Left lung (tissue), 10 donors: ENCODE measurements around the gene MBD3. TPM values are rescaled to one million over a fixed set of nuclear protein-coding genes. Genes with fewer than 3 reads are reported as not detected.

ENCODE experiments used
- ATAC-seq: fragments of 200-7000 bp; cut with Tn5 transposase; one replicate; pipeline ENCODE4 v1.9.1; 2020; ENCODE audit warnings: moderate library complexity
- DNase-seq, 4 donors: peaks; one replicate each; pipeline ENCODE4 v3.0.0-alpha.2; 2013 to 2020
- H3K27ac ChIP-seq, 2 donors: fragments of 200-600 bp; sonication (generic) in 1 of 2; one replicate each; pipeline versions ENCODE4 v1.5.0 to v1.8.0; 2020 to 2021
- H3K27me3 ChIP-seq, 2 donors: fragments of 200-600 bp; sonication (generic) in 1 of 2; one replicate each; pipeline versions ENCODE4 v1.5.0 to v1.8.0; 2020 to 2021
- H3K36me3 ChIP-seq, 2 donors: fragments of 200-600 bp; sonication (generic) in 1 of 2; one replicate each; pipeline versions ENCODE4 v1.5.0 to v1.8.0; 2020 to 2021
- H3K4me1 ChIP-seq, 2 donors: fragments of 200-600 bp; one replicate each; pipeline ENCODE4 v1.8.0; 2021
- H3K4me3 ChIP-seq, 2 donors: fragments of 200-600 bp; sonication (generic) in 1 of 2; one replicate each; pipeline versions ENCODE4 v1.5.0 to v1.8.0; 2020 to 2021; ENCODE audit warnings: mild to moderate bottlenecking in 1 of 2
- H3K9me3 ChIP-seq, 2 donors: fragments of 200-600 bp; sonication (generic) in 1 of 2; one replicate each; pipeline versions ENCODE4 v1.5.0 to v1.8.0; 2020 to 2021
- intact Hi-C, 2 donors: fragments of 100-400 bp; cut with DNase I; formaldehyde crosslinking; loops; one replicate each; pipeline versions ENCODE4 v1.11.2 to v1.14.2; 2022
- polyA plus RNA-seq, 6 donors: library from polyadenylated mRNA; unstranded; fragments of 120-200 nt; gene quantifications; one replicate each; pipeline ENCODE4 v1.2.1, GENCODE V29; 2013; ENCODE audit not compliant: insufficient read length in 6 of 6
- total RNA-seq, 2 donors: library from RNA; stranded (reverse); fragmentation: NEBNext Ultra II Directional; extraction: Animal tissue kit (Norgen Biotek cat#: 25700); gene quantifications; one replicate each; pipeline ENCODE4 v1.2.1, GENCODE V29; 2021
- TF ChIP-seq, protein P1 (sequence below), 2 donors: fragments of 200-600 bp; sonication (generic) in 1 of 2; IDR thresholded peaks; one replicate each; pipeline versions ENCODE4 v1.5.0 to v1.8.0; 2021; ENCODE audit warnings: antibody characterized with exemption in 2 of 2
- donor health status: DM: no; HTN: yes; CAD: no.
- donor health status: DM: no; HTN: no; CAD: no.

The MBD3 gene
- total and polyA plus RNA-seq, 8 donors, result 40.4 to 91.9 (median 59.0) TPM

GRCh38 chr19:1606138-1606651, 13.5 kb upstream of the MBD3 start:
- intact Hi-C loops, result no loop called here
- Histone ChIP-seq H3K4me3 (peak overlapping the region; percentile 100), H3K27me3 (no peaks in the 10 kb centered on the region), H3K9me3 (no peaks in the 10 kb centered on the region), H3K4me1 (peaks cover 15 to 50% of the 10 kb centered on the region in 2 donors), H3K36me3 (peaks cover 0 to 12% of the 10 kb centered on the region in 2 donors), H3K27ac (peak overlapping the region; percentile 88)
- TF ChIP-seq, protein P1, sequence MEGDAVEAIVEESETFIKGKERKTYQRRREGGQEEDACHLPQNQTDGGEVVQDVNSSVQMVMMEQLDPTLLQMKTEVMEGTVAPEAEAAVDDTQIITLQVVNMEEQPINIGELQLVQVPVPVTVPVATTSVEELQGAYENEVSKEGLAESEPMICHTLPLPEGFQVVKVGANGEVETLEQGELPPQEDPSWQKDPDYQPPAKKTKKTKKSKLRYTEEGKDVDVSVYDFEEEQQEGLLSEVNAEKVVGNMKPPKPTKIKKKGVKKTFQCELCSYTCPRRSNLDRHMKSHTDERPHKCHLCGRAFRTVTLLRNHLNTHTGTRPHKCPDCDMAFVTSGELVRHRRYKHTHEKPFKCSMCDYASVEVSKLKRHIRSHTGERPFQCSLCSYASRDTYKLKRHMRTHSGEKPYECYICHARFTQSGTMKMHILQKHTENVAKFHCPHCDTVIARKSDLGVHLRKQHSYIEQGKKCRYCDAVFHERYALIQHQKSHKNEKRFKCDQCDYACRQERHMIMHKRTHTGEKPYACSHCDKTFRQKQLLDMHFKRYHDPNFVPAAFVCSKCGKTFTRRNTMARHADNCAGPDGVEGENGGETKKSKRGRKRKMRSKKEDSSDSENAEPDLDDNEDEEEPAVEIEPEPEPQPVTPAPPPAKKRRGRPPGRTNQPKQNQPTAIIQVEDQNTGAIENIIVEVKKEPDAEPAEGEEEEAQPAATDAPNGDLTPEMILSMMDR (IDR thresholded peaks at IDR 0.05), result no peak
- no peak for DNase-seq
- peak; percentile 8 for ATAC-seq

DNA sequence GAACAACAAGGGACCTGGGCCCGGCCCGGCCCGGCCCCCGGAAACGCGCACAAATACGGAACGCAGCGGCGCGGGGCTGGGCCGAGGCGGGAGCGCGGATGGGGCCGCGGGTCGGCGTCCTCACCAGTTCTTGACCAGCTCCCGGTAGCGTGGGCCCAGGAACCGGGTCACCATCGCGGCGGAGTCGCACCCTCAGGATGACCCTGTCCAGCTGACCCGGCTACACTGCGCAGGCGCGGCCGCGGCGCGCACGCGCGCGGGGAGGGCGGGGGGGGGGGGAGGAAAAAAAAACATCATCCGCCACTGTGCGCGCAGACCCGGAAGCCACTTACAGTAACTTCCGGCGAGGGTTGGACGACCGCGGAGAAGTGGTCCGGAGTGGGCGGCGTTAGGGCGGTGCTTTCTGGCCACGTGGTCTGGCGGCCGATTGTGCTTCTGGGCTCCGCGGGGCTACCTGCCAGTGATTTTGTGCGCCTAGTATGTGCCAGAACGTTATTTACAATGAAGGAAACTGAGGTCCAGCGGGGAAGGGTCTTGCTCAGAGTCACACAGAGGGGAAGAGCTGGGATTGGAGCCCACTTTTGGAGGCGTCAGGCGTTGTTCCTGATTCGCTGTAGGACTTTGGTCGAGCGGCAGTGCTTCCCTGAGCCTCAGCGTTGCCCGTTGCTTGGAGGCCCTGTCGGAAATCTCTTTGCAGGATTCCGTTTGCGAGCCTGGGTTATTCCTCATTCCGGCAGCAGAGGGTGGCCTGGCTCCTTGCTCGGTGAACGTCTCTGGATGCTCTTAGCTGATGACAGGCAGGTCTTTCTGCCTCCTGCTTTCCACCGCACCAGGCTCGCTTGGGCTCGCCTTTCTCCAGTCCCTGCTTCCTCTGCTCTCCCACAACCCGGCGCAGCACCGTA, 12.8 kb upstream of the MBD3 start, which contains the start of gene UQCR11:
Gene UQCR11 (minus strand): TSS at position 227 of the 902 bp plus-strand sequence. CDS start 53 bp downstream, at position 174.
- Histone ChIP-seq H3K4me3 (peak within 1 kb of the TSS; percentile 100), H3K27me3 (no peaks in the 10 kb centered on the region), H3K9me3 (no peaks in the 10 kb centered on the region), H3K4me1 (peaks cover 15 to 52% of the 10 kb centered on the region in 2 donors), H3K27ac (peak within 1 kb of the TSS; percentile 88), H3K36me3 (peaks cover 0 to 13% of the 10 kb centered on the region in 2 donors)
- TF ChIP-seq, protein P1 (IDR thresholded peaks at IDR 0.05), result peak; percentile 27 to 40
- intact Hi-C loops, result no loop called here
- ATAC-seq (peak; percentile 95), DNase-seq (peak; percentile 95 to 97 (median 96))

- TF ChIP-seq, protein P1 (IDR thresholded peaks at IDR 0.05), result no peak
- intact Hi-C loops, result no loop called here
- Histone ChIP-seq H3K36me3 (peaks cover 0 to 40% of the 10 kb centered on the region in 2 donors), H3K4me3 (no peak overlapping the region), H3K9me3 (no peaks in the 10 kb centered on the region), H3K4me1 (peaks cover 15 to 47% of the 10 kb centered on the region in 2 donors), H3K27me3 (no peaks in the 10 kb centered on the region), H3K27ac (no peak overlapping the region)
- ATAC-seq (no peak), DNase-seq (no peak)
Measured at GRCh38 chr19:1602091-1602707, 9.5 kb upstream of the MBD3 start.

DNA sequence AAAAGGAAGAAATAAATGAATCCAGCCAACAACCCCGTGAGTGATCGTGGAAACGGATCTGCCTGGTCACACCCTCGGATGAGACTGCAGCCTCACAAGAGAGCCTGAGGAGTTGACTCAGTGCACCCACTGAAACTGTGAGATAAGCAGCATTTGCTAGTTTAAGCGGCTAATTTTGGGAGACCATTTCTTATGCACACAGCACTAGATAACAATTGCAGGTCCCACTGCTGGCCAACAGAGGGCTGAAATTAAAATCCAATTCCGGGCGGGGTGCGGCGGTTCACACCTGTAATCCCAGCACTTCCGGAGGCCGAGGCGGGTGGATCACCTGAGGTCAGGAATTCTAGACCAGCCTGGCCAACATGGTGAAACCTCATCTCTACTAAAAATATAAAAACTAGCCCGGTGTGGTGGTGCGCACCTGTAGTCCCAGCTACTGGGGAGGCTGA, 9.0 kb upstream of the MBD3 start:
- Histone ChIP-seq H3K36me3 (peaks cover 0 to 46% of the 10 kb centered on the region in 2 donors), H3K9me3 (no peaks in the 10 kb centered on the region), H3K4me1 (peaks cover 15 to 46% of the 10 kb centered on the region in 2 donors), H3K4me3 (no peak overlapping the region), H3K27me3 (no peaks in the 10 kb centered on the region), H3K27ac (no peak overlapping the region)
- TF ChIP-seq, protein P1 (IDR thresholded peaks at IDR 0.05), result no peak
- DNase-seq (no peak), ATAC-seq (no peak)
- intact Hi-C loops, result no loop called here

GRCh38 chr19:1599460-1599846, 6.8 kb upstream of the MBD3 start:
- H3K27ac ChIP-seq, result no peak overlapping the region
- no peak for ATAC-seq
- no peak overlapping the region for H3K4me3 ChIP-seq
- H3K4me1 ChIP-seq, result peaks cover 10 to 33% of the 10 kb centered on the region in 2 donors
- DNase-seq, result peak in 1 of 4 donors; percentile 74
- no peaks in the 10 kb centered on the region for H3K27me3 ChIP-seq
- peaks cover 0 to 58% of the 10 kb centered on the region in 2 donors for H3K36me3 ChIP-seq
- TF ChIP-seq, protein P1 (IDR thresholded peaks at IDR 0.05), result no peak
- no peaks in the 10 kb centered on the region for H3K9me3 ChIP-seq
- intact Hi-C loops, result no loop called here
